GM23338 (cell line): ENCODE data around the gene ZNF780B. TPM values are rescaled to one million over a fixed set of nuclear protein-coding genes. Genes with fewer than 3 reads are reported as not detected.
A peak's percentile ranks its signal among the peaks of the same experiment; 100 is the strongest.

Source experiments
- ATAC-seq: fragments of 200-7000 bp; cut with Tn5 transposase; 3 replicates; pipeline ENCODE4 v1.9.1; 2020
- DNase-seq: peaks from one replicate; pipeline ENCODE4 v3.0.0-alpha.2; 2015; ENCODE audit warnings: low spot score
- H2AFZ ChIP-seq: fragments of 200-600 bp; sonication (generic); 2 replicates; pipeline ENCODE4 v1.8.0; 2016; ENCODE audit warnings: antibody characterized with exemption, mild to moderate bottlenecking, moderate library complexity
- H3F3A ChIP-seq: fragments of 200-600 bp; sonication (generic); replicated peaks from 2 replicates; pipeline ENCODE4 v1.8.0; 2017; ENCODE audit warnings: antibody characterized with exemption, mixed run types, low read depth
- H3K27ac ChIP-seq: fragments of 200-600 bp; sonication (generic); 2 replicates; pipeline ENCODE4 v1.6.1; 2016; ENCODE audit warnings: low read depth
- H3K27me3 ChIP-seq: fragments of 200-600 bp; sonication (generic); 2 replicates; pipeline ENCODE4 v1.8.0; 2016; ENCODE audit warnings: mild to moderate bottlenecking, mixed run types, moderate library complexity; ENCODE audit not compliant: insufficient read depth
- H3K36me3 ChIP-seq: fragments of 200-600 bp; sonication (generic); 2 replicates; pipeline ENCODE4 v1.8.0; 2016; ENCODE audit warnings: mild to moderate bottlenecking; ENCODE audit not compliant: insufficient read depth
- H3K4me1 ChIP-seq: fragments of 200-600 bp; sonication (generic); 2 replicates; pipeline ENCODE4 v1.8.0; 2016; ENCODE audit warnings: mild to moderate bottlenecking, moderate library complexity; ENCODE audit not compliant: insufficient read depth
- H3K4me2 ChIP-seq: fragments of 200-600 bp; sonication (generic); 2 replicates; pipeline ENCODE4 v1.7.1; 2017; ENCODE audit warnings: mixed run types
- H3K4me3 ChIP-seq: fragments of 200-600 bp; sonication (generic); 2 replicates; pipeline ENCODE4 v1.6.1; 2016; ENCODE audit warnings: mixed run types
- H3K79me2 ChIP-seq: fragments of 200-600 bp; sonication (generic); replicated peaks from 2 replicates; pipeline ENCODE4 v1.8.0; 2017; ENCODE audit warnings: mild to moderate bottlenecking; ENCODE audit not compliant: insufficient read depth
- H3K9me2 ChIP-seq: fragments of 200-600 bp; sonication (generic); 2 replicates; pipeline ENCODE4 v1.8.0; 2017; ENCODE audit not compliant: insufficient read depth
- H4K20me1 ChIP-seq: fragments of 200-600 bp; sonication (generic); replicated peaks from 2 replicates; pipeline ENCODE4 v1.8.0; 2017; ENCODE audit warnings: mild to moderate bottlenecking; ENCODE audit not compliant: insufficient read depth
- H3K27ac Mint-ChIP-seq: 2 replicates; pipeline ENCODE4 v1.8.0; 2020; ENCODE audit warnings: inconsistent platforms, mild to moderate bottlenecking, moderate library complexity, mixed read lengths
- H3K27me3 Mint-ChIP-seq: 3 replicates; pipeline ENCODE4 v1.8.0; 2022; ENCODE audit warnings: low read depth, mild to moderate bottlenecking, moderate library complexity, mixed read lengths, inconsistent platforms; ENCODE audit not compliant: insufficient read depth, poor library complexity
- H3K36me3 Mint-ChIP-seq: 3 replicates; pipeline ENCODE4 v1.8.0; 2021; ENCODE audit warnings: low read depth, mild to moderate bottlenecking, inconsistent platforms, moderate library complexity, mixed read lengths
- H3K4me1 Mint-ChIP-seq: 3 replicates; pipeline ENCODE4 v1.8.0; 2020; ENCODE audit warnings: mild to moderate bottlenecking, inconsistent platforms, mixed read lengths
- H3K4me3 Mint-ChIP-seq: 3 replicates; pipeline ENCODE4 v1.8.0; 2021; ENCODE audit warnings: moderate library complexity, mild to moderate bottlenecking, inconsistent platforms, mixed read lengths
- H3K9me3 Mint-ChIP-seq: 3 replicates; pipeline ENCODE4 v1.8.0; 2020; ENCODE audit warnings: moderate library complexity, mild to moderate bottlenecking, inconsistent platforms, mixed read lengths
- CREB1 ChIP-seq: fragments of 250-450 bp; sonication (Bioruptor Pico); IDR thresholded peaks from 2 replicates; pipeline ENCODE4 v1.5.0; 2020; ENCODE audit warnings: low read depth, mild to moderate bottlenecking, moderate library complexity
- CTCF ChIP-seq, 2 experiments: fragments of 200-600 bp in 1 of 2; sonication (generic) in 1 of 2; conservative IDR thresholded peaks; 2 replicates each; pipeline versions ENCODE4 v1.5.1 to v1.6.1; 2016 to 2017; ENCODE audit warnings: antibody characterized with exemption in 2 of 2, low read depth in 2 of 2, mild to moderate bottlenecking in 2 of 2, moderate library complexity in 1 of 2
- ETS1 ChIP-seq: IDR thresholded peaks from 2 replicates; pipeline ENCODE4 v1.6.1; 2016; ENCODE audit warnings: antibody characterized with exemption
- EZH2 ChIP-seq: fragments of 200-600 bp; sonication (generic); IDR thresholded peaks from one replicate; pipeline ENCODE4 v1.8.0; 2017; ENCODE audit warnings: antibody characterized with exemption, mild to moderate bottlenecking, low read depth; ENCODE audit not compliant: unreplicated experiment
- EZH2phosphoT487 ChIP-seq: fragments of 200-600 bp; sonication (generic); IDR thresholded peaks from one replicate; pipeline ENCODE4 v1.8.1; 2018; ENCODE audit warnings: antibody characterized with exemption; ENCODE audit not compliant: unreplicated experiment
- JUNB ChIP-seq: IDR thresholded peaks from one replicate; pipeline ENCODE4 v1.6.1; 2016; ENCODE audit warnings: antibody characterized with exemption; ENCODE audit not compliant: unreplicated experiment
- NANOG ChIP-seq: IDR thresholded peaks from 2 replicates; pipeline ENCODE4 v1.6.1; 2016; ENCODE audit warnings: antibody characterized with exemption, borderline replicate concordance
- POLR2AphosphoS5 ChIP-seq: IDR thresholded peaks from 2 replicates; pipeline ENCODE4 v1.6.1; 2016; ENCODE audit warnings: antibody characterized with exemption, low read depth
- STAT1 ChIP-seq: IDR thresholded peaks from one replicate; pipeline ENCODE4 v1.6.1; 2016; ENCODE audit warnings: antibody characterized with exemption; ENCODE audit not compliant: unreplicated experiment
- ZNF114 ChIP-seq: fragments of 250-450 bp; sonication (Bioruptor Pico); IDR thresholded peaks from 2 replicates; pipeline ENCODE4 v1.5.0; 2020; ENCODE audit warnings: mild to moderate bottlenecking, moderate library complexity
- ZNF331 ChIP-seq: fragments of 250-450 bp; sonication (Bioruptor Pico); IDR thresholded peaks from 2 replicates; pipeline ENCODE4 v1.5.0; 2020; ENCODE audit warnings: low read depth, mild to moderate bottlenecking, moderate library complexity
- polyA plus RNA-seq: library from polyadenylated mRNA; unstranded; fragments of >200 nt; fragmentation: Nextera tagmentation; extraction: Ambion mirVana; gene quantifications from 2 replicates; pipeline ENCODE4 v1.2.1, GENCODE V29; 2016
- total RNA-seq: library from RNA; depleted of rRNA; stranded (reverse); fragments of >200 nt; shearing (Covaris generic); gene quantifications from 2 replicates; pipeline ENCODE4 v1.2.3, GENCODE V29; 2014
- TF ChIP-seq, protein P1 (sequence below): fragments of 250-450 bp; sonication (Bioruptor Pico); IDR thresholded peaks from 2 replicates; pipeline ENCODE4 v1.5.0; 2020; ENCODE audit warnings: mild to moderate bottlenecking, moderate library complexity

Gene ZNF780B
- total and polyA plus RNA-seq, 2 experiments from 2014 or later = 4.9 to 11.0 TPM

DNA sequence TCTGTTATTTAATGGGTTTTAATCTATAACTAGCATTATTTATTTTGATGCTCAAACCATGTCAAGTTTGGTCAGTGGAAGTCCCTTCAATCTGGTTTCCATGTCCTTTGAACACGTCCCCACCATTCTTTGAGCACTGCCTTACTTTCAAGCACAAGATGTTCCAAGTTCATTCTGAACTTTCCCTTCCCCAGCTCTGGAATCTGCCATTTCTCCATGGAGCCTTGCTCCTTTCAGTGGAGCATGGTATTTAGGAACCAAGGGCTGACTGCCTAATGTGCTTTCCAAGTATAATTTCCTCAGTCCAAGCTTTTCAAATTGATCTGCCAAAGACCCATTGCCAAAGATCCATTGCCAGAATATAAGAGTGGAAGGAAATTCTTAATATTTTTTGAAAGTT is 60.2 kb downstream of the ZNF780B start:
- Mint-ChIP-seq H3K4me3 (peak overlapping the region; percentile 92), H3K4me1 (peaks cover 9% of the 10 kb centered on the region; the same call in 1 of the 3 replicates), H3K36me3 (peaks cover 21% of the 10 kb centered on the region), H3K9me3 (peaks cover 32% of the 10 kb centered on the region), H3K27me3 (peaks cover 2% of the 10 kb centered on the region), H3K27ac (no peak overlapping the region)
- DNase-seq = no peak
- Histone ChIP-seq H3K9me2 (no peaks in the 10 kb centered on the region), H2AFZ (no peak overlapping the region), H3F3A (no peaks in the 10 kb centered on the region; the same call in 1 of the 2 replicates), H3K27me3 (no peaks in the 10 kb centered on the region), H3K79me2 (peaks cover 30% of the 10 kb centered on the region), H4K20me1 (no peaks in the 10 kb centered on the region), H3K36me3 (0 out of 2 replicates have a peak, but pooled peaks cover 5% of the 10 kb centered on the region), H3K4me3 (peak overlapping the region; percentile 82), H3K27ac (no peak overlapping the region), H3K4me1 (no peaks in the 10 kb centered on the region; the same call in 1 of the 2 replicates), H3K4me2 (peak overlapping the region; percentile 81)
- no peak for TF ChIP-seq ETS1
- TF ChIP-seq NANOG = no peak
- no peak for TF ChIP-seq ZNF331
- ATAC-seq = no peak

GRCh38 chr19:39994361-39994760 is 61.7 kb downstream of the ZNF780B start:
- H3K4me1 Mint-ChIP-seq = peaks cover 9% of the 10 kb centered on the region; the same call in 1 of the 3 replicates
- no peaks in the 10 kb centered on the region; the same call in 1 of the 2 replicates for H3K4me1 ChIP-seq
- H2AFZ ChIP-seq = no peak overlapping the region
- peaks cover 28% of the 10 kb centered on the region for H3K9me3 Mint-ChIP-seq
- H3K79me2 ChIP-seq = peaks cover 44% of the 10 kb centered on the region
- H4K20me1 ChIP-seq = peaks cover 5% of the 10 kb centered on the region; the same call in 1 of the 2 replicates
- no peak for TF ChIP-seq POLR2AphosphoS5
- TF ChIP-seq ZNF114 (CRISPR knock-in tag) = no peak
- TF ChIP-seq STAT1 = no peak
- TF ChIP-seq ZNF331 = no peak
- TF ChIP-seq NANOG = no peak
- TF ChIP-seq JUNB = no peak
- TF ChIP-seq EZH2phosphoT487 = no peak
- TF ChIP-seq CTCF (conservative IDR thresholded peaks at IDR 0.05; ENCODE audit: low read depth in 2 of 2) = no peak
- no peak for TF ChIP-seq EZH2
- TF ChIP-seq CREB1 (CRISPR knock-in tag) = no peak
- TF ChIP-seq, protein P1, sequence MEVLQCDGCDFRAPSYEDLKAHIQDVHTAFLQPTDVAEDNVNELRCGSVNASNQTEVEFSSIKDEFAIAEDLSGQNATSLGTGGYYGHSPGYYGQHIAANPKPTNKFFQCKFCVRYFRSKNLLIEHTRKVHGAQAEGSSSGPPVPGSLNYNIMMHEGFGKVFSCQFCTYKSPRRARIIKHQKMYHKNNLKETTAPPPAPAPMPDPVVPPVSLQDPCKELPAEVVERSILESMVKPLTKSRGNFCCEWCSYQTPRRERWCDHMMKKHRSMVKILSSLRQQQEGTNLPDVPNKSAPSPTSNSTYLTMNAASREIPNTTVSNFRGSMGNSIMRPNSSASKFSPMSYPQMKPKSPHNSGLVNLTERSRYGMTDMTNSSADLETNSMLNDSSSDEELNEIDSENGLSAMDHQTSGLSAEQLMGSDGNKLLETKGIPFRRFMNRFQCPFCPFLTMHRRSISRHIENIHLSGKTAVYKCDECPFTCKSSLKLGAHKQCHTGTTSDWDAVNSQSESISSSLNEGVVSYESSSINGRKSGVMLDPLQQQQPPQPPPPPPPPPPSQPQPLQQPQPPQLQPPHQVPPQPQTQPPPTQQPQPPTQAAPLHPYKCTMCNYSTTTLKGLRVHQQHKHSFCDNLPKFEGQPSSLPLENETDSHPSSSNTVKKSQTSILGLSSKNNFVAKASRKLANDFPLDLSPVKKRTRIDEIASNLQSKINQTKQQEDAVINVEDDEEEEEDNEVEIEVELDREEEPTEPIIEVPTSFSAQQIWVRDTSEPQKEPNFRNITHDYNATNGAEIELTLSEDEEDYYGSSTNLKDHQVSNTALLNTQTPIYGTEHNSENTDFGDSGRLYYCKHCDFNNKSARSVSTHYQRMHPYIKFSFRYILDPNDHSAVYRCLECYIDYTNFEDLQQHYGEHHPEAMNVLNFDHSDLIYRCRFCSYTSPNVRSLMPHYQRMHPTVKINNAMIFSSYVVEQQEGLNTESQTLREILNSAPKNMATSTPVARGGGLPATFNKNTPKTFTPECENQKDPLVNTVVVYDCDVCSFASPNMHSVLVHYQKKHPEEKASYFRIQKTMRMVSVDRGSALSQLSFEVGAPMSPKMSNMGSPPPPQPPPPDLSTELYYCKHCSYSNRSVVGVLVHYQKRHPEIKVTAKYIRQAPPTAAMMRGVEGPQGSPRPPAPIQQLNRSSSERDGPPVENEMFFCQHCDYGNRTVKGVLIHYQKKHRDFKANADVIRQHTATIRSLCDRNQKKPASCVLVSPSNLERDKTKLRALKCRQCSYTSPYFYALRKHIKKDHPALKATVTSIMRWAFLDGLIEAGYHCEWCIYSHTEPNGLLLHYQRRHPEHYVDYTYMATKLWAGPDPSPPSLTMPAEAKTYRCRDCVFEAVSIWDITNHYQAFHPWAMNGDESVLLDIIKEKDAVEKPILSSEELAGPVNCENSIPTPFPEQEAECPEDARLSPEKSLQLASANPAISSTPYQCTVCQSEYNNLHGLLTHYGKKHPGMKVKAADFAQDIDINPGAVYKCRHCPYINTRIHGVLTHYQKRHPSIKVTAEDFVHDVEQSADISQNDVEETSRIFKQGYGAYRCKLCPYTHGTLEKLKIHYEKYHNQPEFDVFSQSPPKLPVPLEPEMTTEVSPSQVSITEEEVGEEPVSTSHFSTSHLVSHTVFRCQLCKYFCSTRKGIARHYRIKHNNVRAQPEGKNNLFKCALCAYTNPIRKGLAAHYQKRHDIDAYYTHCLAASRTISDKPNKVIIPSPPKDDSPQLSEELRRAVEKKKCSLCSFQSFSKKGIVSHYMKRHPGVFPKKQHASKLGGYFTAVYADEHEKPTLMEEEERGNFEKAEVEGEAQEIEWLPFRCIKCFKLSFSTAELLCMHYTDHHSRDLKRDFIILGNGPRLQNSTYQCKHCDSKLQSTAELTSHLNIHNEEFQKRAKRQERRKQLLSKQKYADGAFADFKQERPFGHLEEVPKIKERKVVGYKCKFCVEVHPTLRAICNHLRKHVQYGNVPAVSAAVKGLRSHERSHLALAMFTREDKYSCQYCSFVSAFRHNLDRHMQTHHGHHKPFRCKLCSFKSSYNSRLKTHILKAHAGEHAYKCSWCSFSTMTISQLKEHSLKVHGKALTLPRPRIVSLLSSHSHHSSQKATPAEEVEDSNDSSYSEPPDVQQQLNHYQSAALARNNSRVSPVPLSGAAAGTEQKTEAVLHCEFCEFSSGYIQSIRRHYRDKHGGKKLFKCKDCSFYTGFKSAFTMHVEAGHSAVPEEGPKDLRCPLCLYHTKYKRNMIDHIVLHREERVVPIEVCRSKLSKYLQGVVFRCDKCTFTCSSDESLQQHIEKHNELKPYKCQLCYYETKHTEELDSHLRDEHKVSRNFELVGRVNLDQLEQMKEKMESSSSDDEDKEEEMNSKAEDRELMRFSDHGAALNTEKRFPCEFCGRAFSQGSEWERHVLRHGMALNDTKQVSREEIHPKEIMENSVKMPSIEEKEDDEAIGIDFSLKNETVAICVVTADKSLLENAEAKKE (CRISPR knock-in tag) = no peak
- H3K27me3 Mint-ChIP-seq = peaks cover 2% of the 10 kb centered on the region
- no peak overlapping the region for H3K27ac ChIP-seq
- no peak overlapping the region for H3K4me2 ChIP-seq
- H3K9me2 ChIP-seq = no peaks in the 10 kb centered on the region
- H3F3A ChIP-seq = no peaks in the 10 kb centered on the region; the same call in 1 of the 2 replicates
- H3K27ac Mint-ChIP-seq = no peak overlapping the region
- no peak overlapping the region for H3K4me3 Mint-ChIP-seq
- H3K4me3 ChIP-seq = no peak overlapping the region
- no peak for DNase-seq
- H3K36me3 ChIP-seq = 0 out of 2 replicates have a peak, but pooled peaks cover 5% of the 10 kb centered on the region
- no peaks in the 10 kb centered on the region for H3K27me3 ChIP-seq
- ATAC-seq = no peak
- peaks cover 21% of the 10 kb centered on the region for H3K36me3 Mint-ChIP-seq
